Subcutaneous abdominal adipose tissue (tissue), 5 donors: ENCODE data around the gene DYSF.

Source experiments
- H3K27ac ChIP-seq: one replicate; pipeline ENCODE4 v1.7.0; 2013; ENCODE audit warnings: low read depth, mild to moderate bottlenecking, inconsistent platforms, low read length, moderate library complexity
- H3K27me3 ChIP-seq, 5 donors: one replicate each; pipeline ENCODE4 v1.7.0; 2013; ENCODE audit warnings: low read length in 5 of 5, inconsistent platforms in 1 of 5; ENCODE audit not compliant: control insufficient read depth in 5 of 5, insufficient read depth in 4 of 5
- H3K36me3 ChIP-seq, 5 donors: one replicate each; pipeline ENCODE4 v1.7.0; 2013; ENCODE audit warnings: low read length in 5 of 5; ENCODE audit not compliant: control insufficient read depth in 5 of 5, insufficient read depth in 5 of 5
- H3K4me1 ChIP-seq, 5 donors: one replicate each; pipeline ENCODE4 v1.7.0; 2013; ENCODE audit warnings: low read length in 5 of 5, mild to moderate bottlenecking in 3 of 5, moderate library complexity in 1 of 5; ENCODE audit not compliant: control insufficient read depth in 5 of 5, insufficient read depth in 5 of 5
- H3K4me3 ChIP-seq, 5 donors: one replicate each; pipeline ENCODE4 v1.7.0; 2013; ENCODE audit warnings: low read length in 5 of 5, low read depth in 1 of 5
- H3K9ac ChIP-seq, 5 donors: one replicate each; pipeline ENCODE4 v1.7.0; 2013; ENCODE audit warnings: low read length in 5 of 5, mild to moderate bottlenecking in 4 of 5, moderate library complexity in 3 of 5
- H3K9me3 ChIP-seq, 5 donors: one replicate each; pipeline ENCODE4 v1.7.0; 2013; ENCODE audit warnings: low read length in 5 of 5; ENCODE audit not compliant: control insufficient read depth in 5 of 5
- donor health status: healthy.
- donor health status: healthy.
- donor health status: healthy.
- donor health status: healthy.
- donor health status: healthy.

Gene DYSF

GRCh38 chr2:71661782-71662181 lies 208.4 kb downstream of the DYSF start:
- no peak overlapping the region for H3K9ac ChIP-seq
- H3K27ac ChIP-seq: no peak overlapping the region
- H3K27me3 ChIP-seq: no peaks in the 10 kb centered on the region
- H3K36me3 ChIP-seq: peaks cover 0 to 46% (median 34%) of the 10 kb centered on the region in 5 donors
- no peaks in the 10 kb centered on the region for H3K4me1 ChIP-seq
- H3K9me3 ChIP-seq: peaks cover 0 to 24% (median 12%) of the 10 kb centered on the region in 5 donors
- no peak overlapping the region for H3K4me3 ChIP-seq

DNA sequence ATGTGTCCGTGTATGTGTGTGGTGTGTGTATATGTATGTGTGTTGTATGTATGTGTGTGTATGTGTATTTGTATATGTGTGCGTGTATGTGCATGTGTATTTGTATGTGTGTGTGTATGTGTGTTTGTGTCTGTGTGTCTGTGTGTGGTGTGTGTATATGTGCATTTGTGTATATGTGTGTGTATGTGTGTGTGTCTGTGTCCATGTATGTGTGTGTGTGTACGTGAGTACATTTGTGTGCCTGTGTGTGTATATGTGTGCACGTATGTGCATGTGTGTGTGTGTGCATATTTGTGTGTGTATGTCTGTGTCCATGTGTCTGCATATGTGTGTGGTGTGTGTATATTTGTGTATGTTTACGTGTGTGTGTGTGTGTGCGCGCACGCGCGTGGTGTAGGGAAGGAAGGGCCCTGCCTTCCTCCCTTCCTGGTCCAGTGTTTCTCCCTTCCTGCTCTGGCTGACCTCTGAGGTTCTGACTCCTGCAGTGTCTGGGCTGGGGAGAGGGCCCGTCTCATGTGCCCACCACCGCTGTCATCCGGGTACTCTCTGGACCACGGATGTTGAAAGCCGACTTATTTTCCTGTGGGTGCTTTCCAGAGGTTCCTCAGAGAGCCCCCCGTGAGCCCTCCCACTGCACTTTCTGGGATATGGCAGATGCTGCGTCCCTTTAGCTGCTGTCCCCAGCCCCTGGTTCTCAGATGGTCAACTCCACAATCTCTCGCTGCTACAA lies 209.5 kb downstream of the DYSF start:
- no peak overlapping the region for H3K9ac ChIP-seq
- H3K36me3 ChIP-seq: peaks cover 0 to 54% (median 40%) of the 10 kb centered on the region in 5 donors
- no peaks in the 10 kb centered on the region for H3K27me3 ChIP-seq
- H3K9me3 ChIP-seq: peaks cover 0 to 14% (median 9%) of the 10 kb centered on the region in 5 donors
- H3K4me1 ChIP-seq: no peaks in the 10 kb centered on the region
- no peak overlapping the region for H3K27ac ChIP-seq
- no peak overlapping the region for H3K4me3 ChIP-seq

DNA sequence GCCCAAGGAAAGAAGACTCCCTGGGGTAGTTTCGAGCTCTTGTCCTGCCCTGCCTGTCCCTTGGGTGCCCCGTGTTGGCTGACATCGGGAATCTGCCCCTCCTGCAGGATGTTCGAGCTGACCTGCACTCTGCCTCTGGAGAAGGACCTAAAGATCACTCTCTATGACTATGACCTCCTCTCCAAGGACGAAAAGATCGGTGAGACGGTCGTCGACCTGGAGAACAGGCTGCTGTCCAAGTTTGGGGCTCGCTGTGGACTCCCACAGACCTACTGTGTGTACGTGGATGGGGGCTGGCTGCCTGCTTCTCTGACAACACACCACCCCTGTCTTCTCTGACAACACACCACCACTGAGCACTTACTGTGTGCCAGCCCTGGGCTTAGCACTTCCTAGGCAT lies 210.8 kb downstream of the DYSF start:
- Histone ChIP-seq H3K36me3 (peaks cover 0 to 61% (median 40%) of the 10 kb centered on the region in 5 donors), H3K9me3 (peaks cover 0 to 2% (median under 1%) of the 10 kb centered on the region in 5 donors), H3K4me1 (no peaks in the 10 kb centered on the region), H3K27ac (no peak overlapping the region), H3K27me3 (no peaks in the 10 kb centered on the region), H3K4me3 (no peak overlapping the region), H3K9ac (no peak overlapping the region)

GRCh38 chr2:71665168-71666093 lies 212.1 kb downstream of the DYSF start:
- Histone ChIP-seq H3K36me3 (peaks cover 0 to 64% (median 46%) of the 10 kb centered on the region in 5 donors), H3K4me1 (no peaks in the 10 kb centered on the region), H3K9me3 (no peaks in the 10 kb centered on the region), H3K9ac (no peak overlapping the region), H3K4me3 (no peak overlapping the region), H3K27me3 (no peaks in the 10 kb centered on the region), H3K27ac (no peak overlapping the region)

- no peaks in the 10 kb centered on the region for H3K9me3 ChIP-seq
- H3K27ac ChIP-seq: no peak overlapping the region
- H3K4me3 ChIP-seq: no peak overlapping the region
- no peaks in the 10 kb centered on the region for H3K4me1 ChIP-seq
- peaks cover 0 to 68% (median 50%) of the 10 kb centered on the region in 5 donors for H3K36me3 ChIP-seq
- no peaks in the 10 kb centered on the region for H3K27me3 ChIP-seq
- no peak overlapping the region for H3K9ac ChIP-seq
These were observed 212.7 kb downstream of the DYSF start for GRCh38 chr2:71666094-71666474.

DNA sequence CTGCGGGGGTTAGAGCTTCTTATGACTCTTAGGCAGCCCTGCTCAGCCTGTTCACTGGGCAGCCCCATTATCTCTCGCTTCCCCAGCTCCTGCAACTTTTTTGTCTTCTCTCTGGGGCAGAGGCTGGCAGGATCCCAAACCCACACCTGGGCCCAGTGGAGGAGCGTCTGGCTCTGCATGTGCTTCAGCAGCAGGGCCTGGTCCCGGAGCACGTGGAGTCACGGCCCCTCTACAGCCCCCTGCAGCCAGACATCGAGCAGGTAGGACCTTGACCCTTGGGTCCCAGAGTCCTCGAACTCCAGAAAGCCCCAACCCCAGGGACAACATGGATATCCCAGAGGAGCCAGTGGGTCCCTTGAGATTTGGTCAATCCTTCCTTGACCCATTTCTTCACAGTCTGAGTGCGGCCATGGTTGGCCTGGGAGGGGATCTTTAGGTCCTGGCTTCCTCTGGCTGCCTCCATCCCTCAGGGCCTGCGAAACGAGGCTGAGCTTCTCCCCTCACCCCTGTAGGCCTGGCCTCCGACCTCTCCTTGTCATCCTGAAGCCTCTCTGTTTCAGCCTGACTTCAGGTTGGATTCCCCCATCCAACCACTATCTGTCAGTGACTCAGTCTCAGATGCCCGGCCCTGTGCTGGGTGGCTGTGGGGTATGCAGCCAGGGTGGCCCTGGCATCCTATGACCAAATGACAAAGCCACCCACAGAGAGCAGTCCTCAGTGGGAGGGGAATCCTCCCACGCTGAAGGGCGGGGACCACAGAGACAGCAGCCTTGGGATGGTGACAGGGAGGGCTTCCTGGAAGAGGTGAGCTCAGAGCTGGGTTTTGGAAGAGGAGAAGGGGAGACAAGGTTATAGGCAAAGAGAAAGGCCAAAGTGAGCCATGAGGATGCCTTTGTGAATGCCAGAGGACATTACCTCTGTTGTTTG lies 214.2 kb downstream of the DYSF start:
- Histone ChIP-seq H3K27me3 (no peaks in the 10 kb centered on the region), H3K4me3 (no peak overlapping the region), H3K9me3 (no peaks in the 10 kb centered on the region), H3K4me1 (peaks cover 0 to 5% (median 0%) of the 10 kb centered on the region in 5 donors), H3K9ac (no peak overlapping the region), H3K36me3 (peaks cover 0 to 72% (median 51%) of the 10 kb centered on the region in 5 donors), H3K27ac (no peak overlapping the region)

- H3K27ac ChIP-seq: no peak overlapping the region
- H3K4me3 ChIP-seq: no peak overlapping the region
- no peaks in the 10 kb centered on the region for H3K27me3 ChIP-seq
- no peak overlapping the region for H3K9ac ChIP-seq
- peaks cover 0 to 5% (median 0%) of the 10 kb centered on the region in 5 donors for H3K4me1 ChIP-seq
- H3K36me3 ChIP-seq: peaks cover 0 to 72% (median 51%) of the 10 kb centered on the region in 5 donors
- no peaks in the 10 kb centered on the region for H3K9me3 ChIP-seq
These were observed 215.1 kb downstream of the DYSF start for GRCh38 chr2:71668326-71669057.

DNA sequence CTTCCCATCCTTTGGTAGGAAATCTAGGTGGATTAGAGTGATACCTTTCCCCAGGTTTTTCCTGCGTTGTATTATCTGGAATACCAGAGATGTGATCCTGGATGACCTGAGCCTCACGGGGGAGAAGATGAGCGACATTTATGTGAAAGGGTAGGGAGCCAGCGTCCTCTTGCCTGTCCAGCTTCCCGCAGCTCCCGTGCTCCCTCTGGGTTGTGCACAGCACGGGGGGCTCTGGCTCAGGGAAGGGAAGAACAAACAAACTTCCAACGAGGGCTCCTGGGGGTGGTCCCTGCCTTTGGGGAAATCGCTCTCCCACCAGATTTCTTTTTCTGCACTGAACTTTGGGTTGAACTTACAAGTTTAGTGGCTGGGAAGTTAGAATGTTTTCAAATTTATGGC lies 215.7 kb downstream of the DYSF start:
- Histone ChIP-seq H3K4me1 (peaks cover 0 to 5% (median 0%) of the 10 kb centered on the region in 5 donors), H3K27ac (no peak overlapping the region), H3K4me3 (no peak overlapping the region), H3K9me3 (no peaks in the 10 kb centered on the region), H3K36me3 (peaks cover 0 to 71% (median 48%) of the 10 kb centered on the region in 5 donors), H3K9ac (no peak overlapping the region), H3K27me3 (no peaks in the 10 kb centered on the region)
